Stimulated activated CD8-positive, alpha-beta memory T cell treated with anti-CD3 and anti-CD28 coated beads, Interleukin-15, amount 100 ng/mL, for 4 hours (primary cell): Measurements from ENCODE around the gene SLC10A3.

Source experiments
- DNase-seq, 2 donors: peaks; one replicate each; pipeline ENCODE4 v3.0.0-alpha.2; 2020; ENCODE audit warnings: low read depth in 2 of 2

The SLC10A3 gene

GRCh38 chrX:154440623-154441357 lies 49.6 kb downstream of the SLC10A3 start:
- DNase-seq, result no peak

DNA sequence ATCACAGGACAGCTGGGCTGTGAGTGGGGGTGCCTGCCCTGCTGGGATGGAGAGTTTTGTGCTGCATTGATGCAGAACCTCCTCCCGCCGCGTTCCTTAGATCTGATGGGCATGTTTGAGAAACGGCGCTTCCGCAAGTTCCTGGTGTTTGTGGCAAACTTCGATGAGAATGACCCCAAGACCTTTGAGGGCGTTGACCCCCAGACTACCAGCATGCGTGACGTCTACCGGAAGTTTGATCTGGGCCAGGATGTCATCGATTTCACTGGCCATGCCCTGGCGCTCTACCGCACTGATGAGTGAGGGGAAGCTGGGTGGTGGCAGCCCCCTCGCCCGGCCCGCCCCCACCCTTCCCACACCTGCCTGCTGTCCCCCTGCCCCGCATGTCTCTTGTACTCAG lies 50.6 kb downstream of the SLC10A3 start:
- no peak for DNase-seq

DNA sequence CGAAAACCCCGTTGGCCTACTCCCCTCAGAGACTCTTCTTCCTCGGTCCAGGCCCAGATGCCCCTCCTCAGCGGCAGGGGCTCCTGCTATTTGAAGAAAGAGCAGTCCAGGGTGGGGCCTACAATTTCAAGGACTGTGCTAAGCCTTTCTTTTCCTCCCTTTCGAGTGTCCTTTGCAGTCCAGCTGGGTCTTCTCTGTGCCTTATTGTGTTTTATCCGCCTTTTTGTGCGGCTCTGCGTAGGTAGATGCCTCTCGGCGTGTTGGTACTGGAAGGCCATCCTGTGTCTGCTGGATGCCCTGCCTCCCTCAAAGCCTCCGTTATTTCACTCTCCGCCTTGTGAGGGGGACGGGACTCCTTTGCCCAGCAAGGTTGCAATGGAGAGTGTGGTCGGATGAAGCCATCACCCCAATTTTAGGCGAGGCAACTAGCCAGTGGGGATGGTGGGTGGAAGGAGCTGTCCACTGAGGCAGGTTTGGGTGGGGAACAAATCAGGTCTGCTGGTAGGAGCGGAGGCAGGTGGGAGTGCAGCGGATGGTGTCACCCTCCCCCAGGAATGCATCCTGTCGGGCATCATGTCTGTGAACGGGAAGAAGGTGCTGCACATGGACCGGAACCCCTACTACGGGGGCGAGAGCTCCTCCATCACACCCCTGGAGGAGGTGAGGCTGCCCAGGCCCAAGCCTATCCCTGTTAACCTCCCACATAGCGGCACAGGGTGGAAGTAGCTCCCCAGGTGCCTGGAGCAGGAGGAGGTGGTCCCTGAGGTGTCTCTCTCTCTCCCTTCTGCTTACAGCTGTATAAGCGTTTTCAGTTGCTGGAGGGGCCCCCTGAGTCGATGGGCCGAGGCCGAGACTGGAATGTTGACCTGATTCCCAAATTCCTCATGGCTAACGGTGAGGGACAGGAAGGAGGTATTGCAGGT lies 52.2 kb downstream of the SLC10A3 start:
- DNase-seq, result no peak
